Ovary (tissue), 3 donors: Measurements from ENCODE around the gene MDGA2.

Experiments
- CTCF ChIP-seq, 3 donors: fragments of 450-650 bp in 2 of 3; fragments of 200-600 bp in 1 of 3; IDR thresholded peaks; one replicate each; pipeline versions ENCODE4 v1.5.1 to v1.8.0; 2016 to 2022; ENCODE audit warnings: antibody characterized with exemption in 3 of 3, mild to moderate bottlenecking in 1 of 3
- EP300 ChIP-seq: sonication (generic); formaldehyde crosslinking; IDR thresholded peaks from one replicate; pipeline ENCODE4 v1.6.1; 2017; ENCODE audit warnings: antibody characterized with exemption
- POLR2A ChIP-seq: fragments of 450-650 bp; IDR thresholded peaks from one replicate; pipeline ENCODE4 v1.6.1; 2017; ENCODE audit warnings: antibody characterized with exemption, mild to moderate bottlenecking, moderate library complexity
- donor health status: DM: no; HTN: no; CAD: no.

DNA sequence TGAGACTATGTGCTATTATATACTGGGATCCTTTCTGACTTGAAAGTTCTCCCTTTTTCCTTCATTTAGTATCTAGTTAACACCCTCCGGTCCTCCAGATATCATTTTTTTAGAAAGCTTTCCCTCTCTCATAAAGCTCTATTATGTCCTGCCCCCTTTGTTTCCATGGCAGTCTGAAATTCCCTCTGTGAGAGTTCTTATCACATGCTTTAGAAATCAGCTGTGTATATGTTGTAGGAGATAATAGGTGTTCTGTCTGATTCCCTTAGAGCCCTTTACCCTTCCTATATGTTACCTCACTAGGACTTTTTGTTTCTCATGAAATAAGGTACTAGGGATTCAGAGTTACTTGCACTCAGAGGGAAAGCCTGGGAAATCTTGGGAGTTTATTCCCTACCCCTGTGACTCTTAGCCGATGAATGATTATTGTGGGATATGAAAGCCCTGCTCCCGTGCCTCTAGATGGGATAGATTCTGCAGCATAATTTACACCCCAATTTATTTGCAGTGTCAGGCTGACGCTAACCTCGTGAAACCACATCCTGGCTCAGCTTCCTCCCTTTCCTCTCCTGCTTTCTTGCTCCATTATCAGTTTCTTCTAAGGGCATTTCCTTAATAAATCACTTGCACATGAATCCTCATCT lies 448.4 kb downstream of the MDGA2 start:
- TF ChIP-seq CTCF (IDR thresholded peaks at IDR 0.05), result no peak
- no peak for TF ChIP-seq POLR2A
- no peak for TF ChIP-seq EP300
